ENCODE results near the gene SULT1B1.

Gene SULT1B1

GRCh38 chr4:69749771-69750170, 10.6 kb downstream of the SULT1B1 start:
- DNase-seq (ENCODE audit: low spot score), result no peak

GRCh38 chr4:69748173-69748572, 12.2 kb downstream of the SULT1B1 start:
- DNase-seq (ENCODE audit: low spot score), result no peak

GRCh38 chr4:69744157-69744478, 16.3 kb downstream of the SULT1B1 start:
- DNase-seq (ENCODE audit: low spot score), result no peak

GRCh38 chr4:69743476-69744156, 16.8 kb downstream of the SULT1B1 start:
- DNase-seq (ENCODE audit: low spot score), result no peak

- DNase-seq (ENCODE audit: low spot score), result no peak
These were observed 17.8 kb downstream of the SULT1B1 start for GRCh38 chr4:69742596-69742995.

GRCh38 chr4:69738872-69739271, 21.5 kb downstream of the SULT1B1 start:
- DNase-seq (ENCODE audit: low spot score), result no peak

- no peak for DNase-seq (ENCODE audit: low spot score)
These were observed 25.3 kb downstream of the SULT1B1 start for GRCh38 chr4:69735119-69735518.

- DNase-seq (ENCODE audit: low spot score), result no peak
These were observed 28.6 kb downstream of the SULT1B1 start for GRCh38 chr4:69731847-69732246.

- DNase-seq (ENCODE audit: low spot score), result no peak
These were observed 29.2 kb downstream of the SULT1B1 start for GRCh38 chr4:69731241-69731640.

- no peak for DNase-seq (ENCODE audit: low spot score)
These were observed 30.4 kb downstream of the SULT1B1 start for GRCh38 chr4:69730002-69730401.

GRCh38 chr4:69727926-69728325, 32.5 kb downstream of the SULT1B1 start:
- DNase-seq (ENCODE audit: low spot score), result no peak

GRCh38 chr4:69727426-69727825, 33.0 kb downstream of the SULT1B1 start:
- DNase-seq (ENCODE audit: low spot score), result no peak

- DNase-seq (ENCODE audit: low spot score), result no peak
These were observed 33.4 kb downstream of the SULT1B1 start for GRCh38 chr4:69726971-69727370.

- DNase-seq (ENCODE audit: low spot score), result no peak
These were observed 41.8 kb downstream of the SULT1B1 start for GRCh38 chr4:69718396-69719271.

- no peak for DNase-seq (ENCODE audit: low spot score)
These were observed 42.6 kb downstream of the SULT1B1 start for GRCh38 chr4:69717778-69718177.

- no peak for DNase-seq (ENCODE audit: low spot score)
These were observed 43.8 kb downstream of the SULT1B1 start for GRCh38 chr4:69716654-69717053.

GRCh38 chr4:69714086-69714485, 46.3 kb downstream of the SULT1B1 start:
- no peak for DNase-seq (ENCODE audit: low spot score)

- DNase-seq (ENCODE audit: low spot score), result no peak
These were observed 46.8 kb downstream of the SULT1B1 start for GRCh38 chr4:69713593-69713992.

GRCh38 chr4:69710580-69710979, 49.8 kb downstream of the SULT1B1 start:
- no peak for DNase-seq (ENCODE audit: low spot score)

GRCh38 chr4:69708211-69708610, 52.2 kb downstream of the SULT1B1 start:
- no peak for DNase-seq (ENCODE audit: low spot score)

GRCh38 chr4:69707807-69708206, 52.6 kb downstream of the SULT1B1 start:
- no peak for DNase-seq (ENCODE audit: low spot score)

- no peak for DNase-seq (ENCODE audit: low spot score)
These were observed 58.2 kb downstream of the SULT1B1 start for GRCh38 chr4:69702201-69702600.

- DNase-seq (ENCODE audit: low spot score), result no peak
These were observed 58.7 kb downstream of the SULT1B1 start for GRCh38 chr4:69701696-69702095.
